Measurements from ENCODE around the gene SPRR2F.
"Not testable (repeated sequence)": the region's sequence is repeated elsewhere in the genome, so short reads cannot be mapped to it uniquely, and the experiment has no call there.

SPRR2F gene, protein sequence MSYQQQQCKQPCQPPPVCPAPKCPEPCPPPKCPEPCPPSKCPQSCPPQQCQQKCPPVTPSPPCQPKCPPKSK

DNA sequence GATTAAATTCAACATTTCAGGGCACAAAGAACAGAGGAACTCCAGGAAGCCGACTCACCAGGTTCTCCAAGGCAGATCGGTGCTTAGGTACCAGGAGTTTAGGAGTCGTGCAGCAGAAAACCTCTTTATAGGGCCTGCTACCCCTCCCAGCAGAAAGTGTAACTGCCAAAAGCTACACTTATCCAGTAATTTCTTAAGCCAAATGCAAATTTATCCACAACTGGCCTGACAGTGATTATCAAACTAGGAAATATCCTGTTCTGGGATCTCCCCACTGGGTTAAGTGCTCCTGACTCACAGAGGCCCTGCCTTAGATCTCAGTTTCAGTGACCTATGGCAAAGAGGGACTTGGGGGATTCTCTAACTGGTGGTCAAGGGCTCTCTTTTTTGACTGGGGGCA lies at the start of gene SPRR2F:
TSS of gene SPRR2F (minus strand) at position 101 of the 400 bp plus-strand sequence. CDS start 783 bp downstream, outside the sequence.
- no peak for DNase-seq

DNA sequence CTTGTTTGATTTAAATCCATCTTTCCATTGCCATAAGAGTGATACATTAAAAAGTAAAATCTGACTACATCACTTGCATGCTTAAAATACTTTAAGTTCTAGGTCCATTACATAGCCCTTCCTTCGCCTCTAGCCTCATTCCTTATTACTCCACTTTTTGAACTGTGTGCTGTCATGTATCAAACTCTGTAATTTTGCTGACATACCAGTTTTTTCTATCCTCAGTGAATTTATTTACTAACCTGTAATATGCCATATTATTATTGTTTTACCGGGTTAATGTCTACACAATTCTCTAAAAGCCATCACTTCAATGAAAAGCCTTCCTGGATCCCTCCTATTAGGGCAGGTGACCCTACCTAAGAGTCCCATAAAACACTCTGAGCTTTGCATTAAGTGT lies 42.2 kb upstream of the SPRR2F start:
- no peak for DNase-seq

DNA sequence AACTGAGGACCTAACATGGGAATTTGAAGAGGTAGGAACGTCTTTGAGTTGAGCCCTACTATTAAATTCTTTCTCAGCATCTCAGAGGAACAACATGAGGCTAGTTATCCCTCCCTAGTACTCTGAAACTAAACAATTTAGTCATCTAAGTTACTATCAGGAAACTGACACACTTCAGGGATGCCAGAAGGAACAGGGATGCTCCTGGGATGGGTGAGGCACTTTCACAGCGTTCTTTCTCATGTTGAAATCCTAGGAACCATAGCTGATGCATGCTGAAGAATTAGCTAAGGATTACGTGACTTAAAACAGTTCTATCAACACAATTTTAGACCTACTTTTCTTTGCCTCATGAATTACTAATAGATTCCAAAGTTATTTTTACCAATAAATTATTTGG lies 39.2 kb upstream of the SPRR2F start:
- DNase-seq = no peak

DNA sequence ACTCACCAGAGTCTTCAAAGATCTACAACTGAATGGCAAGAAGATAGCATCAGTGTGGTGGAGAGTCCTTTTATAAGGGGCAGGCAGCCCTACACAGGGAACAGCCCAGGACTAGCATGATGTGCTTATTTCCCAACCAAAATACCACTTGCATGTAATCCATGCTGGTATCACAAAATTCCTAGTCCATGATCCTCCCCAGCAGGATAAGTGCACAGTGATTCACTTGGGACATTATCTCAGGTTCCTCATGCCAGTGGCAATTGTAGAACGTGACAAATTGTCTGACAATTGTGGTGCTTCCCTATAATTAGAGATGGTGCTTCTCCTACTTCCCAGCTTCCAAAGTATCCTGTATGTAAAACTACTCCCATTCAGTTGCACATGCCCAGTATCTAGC lies 37.5 kb upstream of the SPRR2F start, which contains the start of gene SPRR2G:
TSS of gene SPRR2G (minus strand) at position 45 of the 400 bp plus-strand sequence. CDS start 780 bp downstream, outside the sequence.
- no peak for DNase-seq

DNA sequence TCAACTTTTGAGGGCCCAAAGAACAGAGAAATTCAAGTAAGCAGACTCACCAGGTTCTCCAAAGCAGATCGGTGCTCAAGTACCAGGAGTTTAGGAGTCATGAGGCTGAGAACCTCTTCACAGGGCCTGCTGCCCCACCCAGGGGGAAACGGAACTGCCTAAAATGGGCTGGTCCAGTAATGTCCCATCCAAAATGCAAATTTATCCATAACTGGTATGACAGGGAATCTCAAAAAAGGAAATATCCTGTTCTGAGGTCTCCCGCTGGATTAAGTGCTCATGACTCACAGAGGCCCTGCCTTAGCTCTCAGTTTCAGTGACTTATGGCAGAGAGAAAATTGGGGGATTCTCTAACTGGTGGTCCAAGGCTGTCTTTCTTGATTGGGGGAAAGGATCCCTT lies 28.1 kb upstream of the SPRR2F start:
- no peak for DNase-seq

DNA sequence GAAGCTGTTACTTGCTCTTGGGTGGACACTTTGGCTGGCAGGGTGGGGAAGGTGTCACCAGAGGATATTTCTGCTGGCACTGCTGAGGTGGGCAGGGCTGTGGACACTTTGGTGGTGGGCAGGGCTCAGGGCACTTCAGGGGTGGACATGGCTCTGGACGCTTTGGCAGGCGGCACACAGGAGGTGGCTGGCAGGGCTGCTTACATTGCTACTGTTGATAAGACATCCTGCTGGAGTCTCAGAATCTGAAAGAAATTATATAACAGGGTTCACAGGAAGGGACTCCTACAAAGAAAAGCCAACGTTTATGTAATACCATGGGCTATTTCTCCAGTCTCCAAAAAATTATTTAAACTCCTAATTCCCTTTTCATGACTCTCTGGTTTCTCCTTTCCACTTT lies 27.2 kb upstream of the SPRR2F start:
- DNase-seq = no peak

DNA sequence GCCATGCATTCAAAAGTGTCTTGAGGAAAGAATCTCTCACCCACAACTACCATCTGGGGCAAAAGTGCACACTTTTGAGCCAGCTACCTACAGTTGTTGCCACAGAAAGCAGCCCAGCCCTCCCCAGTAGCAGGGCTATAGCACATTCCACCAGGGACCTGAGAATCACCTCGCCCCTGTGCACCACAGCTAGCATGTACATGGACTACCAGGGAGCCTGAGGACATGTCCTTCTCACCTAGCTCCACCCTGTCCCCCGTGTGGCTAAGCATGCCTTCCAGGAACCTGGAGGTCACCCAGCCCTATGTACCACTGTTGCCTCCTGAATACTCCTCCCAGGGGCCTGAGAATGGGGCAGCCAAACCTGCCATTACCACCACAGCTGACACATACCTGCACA lies 20.4 kb upstream of the SPRR2F start:
- no peak for DNase-seq

DNA sequence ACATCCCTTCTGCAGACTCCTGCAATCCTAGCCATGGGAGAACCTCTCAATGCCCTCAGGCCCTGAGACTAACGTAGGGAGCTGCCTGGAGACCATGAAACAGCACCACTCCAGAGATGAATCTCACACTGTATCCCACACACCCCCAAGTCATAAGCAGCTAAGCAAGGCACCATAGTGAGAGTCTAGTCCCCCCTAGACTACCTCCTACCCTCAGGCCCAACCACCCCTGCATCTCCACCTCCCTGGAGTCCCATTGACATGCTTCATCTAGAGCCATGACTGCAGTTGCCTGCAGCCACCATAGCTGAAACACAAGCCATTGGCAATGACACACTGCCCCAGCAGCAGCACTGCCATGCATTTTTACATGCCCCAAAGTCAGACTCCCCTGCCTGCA lies 20.0 kb upstream of the SPRR2F start:
- DNase-seq = no peak

DNA sequence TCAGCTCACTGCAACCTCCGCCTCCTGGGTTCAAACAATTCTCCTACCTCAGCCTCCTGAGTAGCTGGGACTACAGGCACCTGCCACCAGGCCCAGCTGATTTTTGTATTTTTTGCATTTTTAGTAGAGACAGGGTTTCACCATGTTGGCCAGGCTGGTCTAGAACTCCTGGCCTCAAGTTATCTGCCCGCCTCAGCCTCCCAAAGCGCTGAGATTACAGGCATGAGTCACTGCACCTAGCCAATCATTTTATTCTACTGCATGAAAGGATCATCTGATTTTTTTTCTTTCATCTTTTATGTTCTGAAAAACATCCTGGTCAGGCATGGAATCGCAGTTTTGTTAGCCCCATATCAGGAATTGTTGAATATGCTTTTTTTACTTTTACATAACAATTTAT lies 15.4 kb upstream of the SPRR2F start:
- DNase-seq = not testable (repeated sequence)

DNA sequence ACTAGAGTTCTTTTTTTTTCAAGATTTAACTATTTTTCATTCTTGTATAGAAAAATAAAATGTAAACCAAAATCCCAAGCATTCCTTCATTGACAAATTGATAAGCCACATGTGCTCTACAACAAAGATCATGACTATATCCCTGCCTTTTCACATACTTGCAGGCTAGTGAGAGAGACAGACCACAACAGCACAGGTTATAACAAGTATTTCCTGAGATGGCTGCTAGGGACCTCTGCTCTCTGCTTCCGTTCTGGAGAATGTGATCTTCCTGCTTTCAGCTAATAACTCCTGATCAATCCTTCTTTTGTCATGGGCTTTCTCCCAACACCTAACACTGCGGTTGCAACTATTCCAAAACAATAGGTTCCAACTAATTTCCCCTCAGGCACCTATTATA lies 14.0 kb upstream of the SPRR2F start:
- no peak for DNase-seq

DNA sequence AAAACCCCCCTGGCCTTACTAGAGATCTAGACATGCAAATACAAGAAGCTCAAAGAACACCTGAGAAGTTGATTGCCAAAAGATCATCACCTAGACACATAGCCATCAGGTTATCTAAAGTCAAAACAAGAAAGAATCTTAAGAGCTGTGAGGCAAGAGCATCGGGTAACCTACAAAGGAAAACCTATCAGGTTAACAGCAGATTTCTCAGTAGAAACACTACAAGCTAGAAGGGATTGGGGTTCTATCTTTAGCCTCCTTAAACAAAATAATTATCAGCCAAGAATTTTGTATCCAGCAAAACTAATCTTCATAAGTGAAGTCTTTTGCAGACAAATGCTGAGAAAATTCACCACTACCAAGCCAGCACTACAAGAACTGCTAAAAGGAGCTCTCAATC lies 12.2 kb upstream of the SPRR2F start:
- no peak for DNase-seq

DNA sequence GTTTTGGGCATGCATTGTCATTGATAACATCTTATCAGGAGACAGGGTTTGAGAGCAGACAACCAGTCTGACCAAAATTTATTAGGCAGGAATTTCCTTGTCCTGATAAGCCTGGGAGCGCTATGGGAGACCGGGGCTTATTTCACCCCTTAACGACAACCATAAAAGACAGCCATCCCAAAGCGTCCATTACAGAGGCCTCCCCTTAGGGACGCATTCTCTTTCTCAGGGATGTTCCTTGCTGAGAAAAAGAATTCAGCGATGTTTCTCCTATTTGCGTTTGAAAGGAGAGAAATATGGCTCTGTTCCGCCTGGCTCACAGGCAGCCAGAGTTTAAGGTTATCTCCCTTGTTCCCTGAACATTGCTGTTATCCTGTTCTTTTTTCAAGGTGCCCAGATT lies 10.5 kb upstream of the SPRR2F start:
- not testable (repeated sequence) for DNase-seq

DNA sequence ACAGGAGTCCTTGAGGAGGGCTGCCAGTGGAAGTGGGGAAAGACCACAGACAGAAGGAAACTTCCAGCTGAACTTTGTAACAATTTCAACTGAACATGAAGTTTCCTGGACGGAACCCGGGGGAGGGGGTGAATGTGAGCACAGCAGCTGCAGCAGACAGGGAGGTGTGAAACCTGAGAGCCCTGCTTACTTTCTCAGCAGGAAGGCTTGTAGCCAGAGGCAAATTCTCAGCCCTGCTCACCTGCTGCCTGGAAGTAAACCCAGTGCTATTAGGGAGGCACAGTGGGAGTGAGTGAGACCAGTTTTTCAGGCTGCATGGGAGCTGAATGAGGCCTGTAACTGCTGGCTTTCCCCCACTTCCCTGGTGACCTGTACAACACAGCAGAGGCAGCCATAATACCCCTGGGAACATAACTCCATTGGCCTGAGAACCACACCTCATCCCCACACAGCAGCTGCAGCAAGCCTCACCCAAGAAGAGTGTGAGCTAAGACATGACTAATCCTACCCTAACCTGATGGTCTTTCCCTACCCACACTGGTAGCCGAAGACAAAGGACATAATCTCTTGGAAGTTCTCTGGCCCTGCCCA lies 9.6 kb upstream of the SPRR2F start:
- DNase-seq = no peak

DNA sequence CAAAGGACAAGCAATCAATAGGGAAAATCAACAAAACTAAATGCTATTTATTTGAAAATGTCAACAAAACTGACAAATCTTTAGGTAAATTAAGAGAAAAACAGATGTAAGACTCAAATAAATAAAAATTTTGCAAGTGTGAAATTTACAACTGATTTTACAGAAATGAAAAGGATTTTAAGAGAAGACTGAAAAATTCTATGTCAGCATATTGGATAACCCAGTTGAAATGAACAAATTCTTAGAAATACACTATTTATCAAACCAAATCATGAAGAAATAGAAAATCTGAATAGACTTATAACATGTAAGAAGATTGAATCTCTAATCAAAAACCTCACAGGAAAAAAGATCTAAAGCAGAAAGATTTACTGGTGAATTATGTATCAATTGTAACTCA lies 7.6 kb upstream of the SPRR2F start:
- DNase-seq = no peak

DNA sequence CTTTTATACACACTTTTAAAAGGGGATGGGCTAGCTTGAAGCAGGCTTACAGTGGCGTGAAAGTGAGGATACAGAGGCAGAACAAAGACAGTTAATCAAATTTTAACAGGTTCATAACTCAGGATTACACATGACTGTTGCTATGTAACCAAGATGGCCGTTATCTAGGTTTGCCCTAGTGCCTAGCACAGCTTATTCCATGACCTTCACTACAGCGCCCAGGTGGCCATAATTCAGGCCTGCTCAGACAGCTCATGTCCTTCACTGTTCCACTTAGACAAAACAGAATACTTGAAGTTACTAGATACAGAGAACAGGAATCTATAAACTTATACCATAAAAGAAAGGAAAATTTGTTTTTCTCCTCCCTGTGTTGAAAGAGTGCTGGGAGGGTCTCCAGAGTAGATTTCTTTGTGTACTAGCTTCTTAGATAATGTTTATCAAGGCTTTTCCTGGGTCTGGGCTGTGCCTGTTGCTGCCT lies 6.2 kb upstream of the SPRR2F start:
- DNase-seq = no peak

DNA sequence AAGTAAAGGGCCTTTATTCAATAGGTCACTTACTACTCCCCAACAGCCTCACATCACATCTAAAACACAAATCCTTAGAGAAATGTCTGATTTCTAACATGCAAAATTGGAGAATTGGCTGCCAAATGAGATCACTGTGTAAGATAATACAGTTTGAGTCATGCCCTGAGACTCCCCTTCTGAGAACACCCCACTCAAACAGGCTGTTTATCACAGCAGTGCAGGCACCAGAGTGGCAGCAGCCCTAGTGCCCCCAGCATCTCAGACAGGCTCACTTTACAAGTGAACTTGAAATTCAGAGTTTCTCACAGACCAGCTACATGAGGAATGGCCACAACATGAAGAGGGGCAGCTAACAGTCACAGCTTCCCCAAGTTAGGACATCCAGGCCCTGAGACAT lies 1.9 kb upstream of the SPRR2F start:
- not testable (repeated sequence) for DNase-seq

DNA sequence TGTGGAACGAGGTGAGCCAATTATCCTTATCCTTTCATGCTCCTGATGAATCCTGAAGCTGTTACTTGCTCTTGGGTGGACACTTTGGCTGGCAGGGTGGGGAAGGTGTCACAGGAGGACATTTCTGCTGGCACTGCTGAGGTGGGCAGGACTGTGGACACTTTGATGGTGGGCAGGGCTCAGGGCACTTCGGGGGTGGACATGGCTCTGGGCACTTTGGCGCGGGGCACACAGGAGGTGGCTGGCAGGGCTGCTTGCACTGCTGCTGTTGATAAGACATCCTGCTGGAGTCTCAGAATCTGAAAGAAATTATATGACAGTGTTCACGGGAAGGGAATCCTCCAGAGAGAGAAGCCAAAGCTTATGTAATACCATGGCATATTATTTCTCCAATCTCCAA lies 862 bp downstream of the SPRR2F start:
- DNase-seq = not testable (repeated sequence)

DNA sequence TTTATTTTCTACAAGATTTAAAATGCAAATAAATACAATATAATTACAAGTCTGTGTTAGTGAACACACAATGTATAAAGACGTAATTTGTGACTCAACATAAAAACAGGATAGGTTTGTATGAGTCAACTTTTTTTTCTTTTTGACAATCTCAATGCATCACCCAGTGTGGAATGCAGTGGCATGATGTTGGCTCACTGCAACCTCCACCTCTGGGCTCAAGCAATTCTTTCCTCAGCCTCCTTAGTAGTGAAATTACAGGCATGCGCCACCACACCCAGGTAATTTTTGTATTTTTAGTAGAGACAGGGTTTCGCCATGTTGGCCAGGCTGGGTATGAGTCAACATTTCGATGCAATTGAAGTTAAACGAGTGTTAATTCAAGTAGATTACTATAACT lies 13.1 kb downstream of the SPRR2F start:
- no peak for DNase-seq

DNA sequence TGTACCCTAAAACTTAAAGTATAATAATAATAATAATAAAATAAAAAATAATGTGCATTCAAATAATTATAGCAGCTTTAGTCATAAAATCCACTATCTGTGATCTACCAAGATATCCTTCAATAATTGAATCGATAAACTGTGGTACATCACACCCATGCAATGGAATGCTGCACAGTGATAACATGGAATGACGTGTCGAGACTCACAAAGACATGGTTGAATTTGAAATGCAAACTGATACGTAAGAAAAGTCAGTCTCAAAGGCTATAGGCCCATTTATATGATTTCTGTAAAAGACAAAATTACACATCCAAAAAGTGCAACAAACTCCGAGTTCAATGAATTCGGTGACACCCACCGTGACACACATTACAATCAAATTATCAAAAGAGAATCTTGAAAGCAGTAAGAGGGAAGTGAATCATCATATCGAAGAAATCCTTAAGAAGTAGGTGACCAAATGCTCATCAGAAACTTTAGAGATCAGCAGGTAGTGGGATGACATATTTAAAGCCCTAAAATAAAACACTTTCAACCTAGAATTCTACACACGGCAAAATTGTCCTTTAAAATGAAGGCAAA lies 13.8 kb downstream of the SPRR2F start:
- no peak for DNase-seq

DNA sequence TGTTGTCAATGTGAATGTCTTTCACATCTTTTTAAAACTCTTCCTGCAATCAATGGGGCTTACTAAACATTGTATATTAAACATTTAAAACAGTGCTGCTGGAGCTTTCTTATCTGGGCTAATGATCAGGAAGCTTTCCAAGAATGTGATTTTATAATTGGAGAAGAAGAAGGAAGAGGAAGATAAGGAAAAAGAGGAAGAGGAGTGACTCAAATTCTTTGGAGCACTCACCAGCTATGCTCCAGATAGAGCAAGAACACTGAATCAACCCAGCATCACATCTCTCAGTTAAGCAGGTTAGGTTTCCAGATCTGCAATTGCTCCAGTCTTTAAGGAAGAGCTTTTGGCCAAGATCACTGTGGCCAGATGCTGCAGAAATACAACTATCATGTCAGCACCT lies 17.6 kb downstream of the SPRR2F start:
- DNase-seq = no peak

DNA sequence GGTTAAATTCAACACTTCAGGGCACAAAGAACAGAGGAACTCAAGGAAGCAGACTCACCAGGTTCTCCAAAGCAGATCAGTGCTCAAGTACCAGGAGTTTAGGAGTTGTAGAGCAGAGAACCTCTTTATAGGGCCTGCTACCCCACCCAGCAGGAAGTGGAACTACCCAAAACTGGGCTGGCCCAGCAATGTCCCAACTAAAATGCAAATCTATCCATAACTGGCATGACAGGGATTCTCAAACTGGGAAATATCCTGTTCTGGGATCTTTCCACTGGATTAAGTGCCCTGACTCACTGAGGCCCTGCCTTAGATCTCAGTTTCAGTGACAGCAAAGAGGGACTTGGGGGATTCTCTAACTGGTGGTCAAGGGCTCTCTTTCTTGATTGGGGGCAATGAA lies 18.9 kb downstream of the SPRR2F start, which contains the start of gene SPRR2E:
TSS of gene SPRR2E (minus strand) at position 101 of the 400 bp plus-strand sequence. CDS start 775 bp downstream, outside the sequence.
- no peak for DNase-seq

DNA sequence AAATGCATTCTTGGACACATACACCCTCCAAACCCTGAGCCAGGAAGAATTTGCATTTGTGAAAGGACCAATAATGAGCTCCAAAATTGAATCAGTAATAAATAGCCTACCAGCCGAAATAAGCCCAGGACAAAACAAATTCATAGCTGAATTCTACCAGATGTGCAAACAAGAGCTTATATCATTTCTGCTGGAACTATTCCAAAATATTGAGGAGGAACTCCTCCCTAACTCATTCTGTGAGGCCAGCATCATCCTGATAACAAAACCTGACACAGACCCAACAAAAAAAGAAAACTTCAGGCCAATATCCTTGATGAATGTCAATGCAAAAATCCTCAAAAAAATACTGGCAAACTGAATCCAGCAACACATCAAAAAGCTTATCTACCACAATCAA lies 25.7 kb downstream of the SPRR2F start:
- no peak for DNase-seq

DNA sequence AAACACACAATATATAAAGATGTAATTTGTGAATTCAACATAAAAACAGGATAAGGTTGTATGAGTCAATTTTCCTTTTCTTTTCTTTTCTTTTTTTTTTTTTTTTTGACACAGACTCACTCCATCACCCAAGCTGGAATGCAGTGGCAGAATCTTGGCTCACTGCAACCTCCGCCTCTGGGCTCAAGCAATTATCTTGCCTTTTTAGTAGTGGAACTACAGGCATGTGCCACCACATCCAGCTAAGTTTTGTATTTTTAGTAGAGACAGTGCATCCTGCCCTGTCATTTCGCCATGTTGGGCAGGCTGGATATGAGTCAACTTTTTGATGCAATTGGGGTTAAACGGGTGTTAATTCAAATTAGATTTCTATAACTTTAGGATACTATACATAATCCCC lies 31.6 kb downstream of the SPRR2F start:
- no peak for DNase-seq
